ENCODE measurements around the gene ACTN1.

Gene ACTN1

DNA sequence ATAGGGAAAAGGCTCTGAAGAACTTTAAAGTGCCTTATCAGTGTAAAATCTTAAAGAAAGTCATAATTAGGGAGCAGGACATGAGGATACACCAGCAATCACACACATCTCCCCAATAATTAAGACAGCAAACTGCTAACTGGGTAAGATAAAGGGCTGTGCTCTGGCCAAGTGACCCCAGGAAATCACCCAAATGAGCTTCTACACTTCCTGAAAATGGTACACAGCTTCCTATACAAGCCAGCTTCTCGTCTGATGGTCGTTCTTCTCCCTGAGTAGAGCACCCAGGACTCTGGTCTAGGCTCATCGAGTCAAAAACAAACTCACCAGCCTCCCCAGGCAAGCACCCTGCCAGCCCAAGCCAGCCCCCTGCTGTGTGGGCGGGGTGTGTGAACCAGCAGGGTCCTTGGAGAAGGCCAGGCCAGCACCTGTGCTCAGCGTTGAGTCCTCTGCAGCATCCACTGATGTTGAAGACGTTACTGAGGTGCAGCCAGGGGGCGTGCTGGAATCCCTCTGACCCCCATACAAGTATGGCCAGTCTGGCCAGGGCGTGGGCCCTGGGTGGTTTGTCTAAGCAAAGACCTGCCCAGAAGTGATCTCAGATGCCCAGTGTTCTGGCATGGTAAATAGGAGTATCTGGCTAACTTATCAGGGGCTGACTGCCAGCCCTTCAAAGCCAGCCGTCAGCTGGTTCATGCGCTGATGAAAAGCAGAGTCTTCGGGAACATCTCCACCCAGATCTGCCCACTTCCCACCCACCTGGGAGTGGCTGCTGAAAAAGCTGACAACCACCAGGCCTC, 41.4 kb downstream of the ACTN1 start:
- no peak for DNase-seq (ENCODE audit: low spot score)

DNA sequence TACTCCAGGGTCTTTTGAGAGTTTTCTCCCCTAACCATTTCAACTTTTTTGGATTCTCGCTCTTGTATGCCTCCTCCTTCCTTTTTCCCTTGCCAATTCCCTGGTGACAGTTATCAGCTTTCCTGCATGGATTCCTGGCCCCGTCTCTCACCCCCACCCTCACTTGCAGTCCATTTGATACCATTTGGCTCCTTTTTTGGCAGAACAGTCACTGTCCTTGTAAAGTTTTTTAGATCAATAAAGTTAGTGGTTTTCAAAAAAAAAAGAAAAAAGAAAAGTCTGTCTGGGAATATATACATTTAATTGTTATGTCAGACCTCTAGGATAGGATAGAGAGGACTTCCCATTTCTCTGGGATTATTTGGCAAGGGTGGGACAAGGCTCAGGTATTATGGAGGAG, 42.1 kb downstream of the ACTN1 start:
- DNase-seq (ENCODE audit: low spot score) (no peak), FAIRE-seq (no peak)

More for the DNA sequence above, 41.4 kb downstream of the ACTN1 start:
- no peak for FAIRE-seq

DNA sequence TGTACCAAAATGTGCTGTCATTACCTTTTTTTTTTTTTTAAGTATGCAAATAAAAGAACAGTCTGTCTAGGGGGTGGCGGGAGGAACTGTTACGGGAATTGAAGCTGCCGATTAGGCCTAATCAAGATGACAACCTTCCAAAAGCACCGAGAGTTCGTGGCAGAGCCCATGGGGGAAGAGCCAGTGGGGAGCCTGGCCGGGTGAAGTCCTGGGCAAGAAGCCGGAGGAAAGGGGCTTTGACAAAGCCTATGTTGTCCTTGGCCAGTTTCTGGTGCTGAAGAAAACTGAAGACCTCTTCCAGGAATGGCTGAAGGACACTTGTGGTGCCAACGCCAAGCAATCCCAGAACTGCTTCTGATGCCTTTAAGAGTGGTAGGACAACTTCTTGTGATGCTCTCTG, 42.6 kb downstream of the ACTN1 start:
- FAIRE-seq = no peak
- DNase-seq (ENCODE audit: low spot score) = no peak

- peak; percentile 27 for DNase-seq (ENCODE audit: low spot score)
Observed at GRCh38 chr14:68935761-68936214, 43.3 kb downstream of the ACTN1 start.

GRCh38 chr14:68934066-68934465, 45.0 kb downstream of the ACTN1 start:
- FAIRE-seq (no peak), DNase-seq (ENCODE audit: low spot score) (no peak)

More at GRCh38 chr14:68935761-68936214, 43.3 kb downstream of the ACTN1 start:
- no peak for FAIRE-seq

GRCh38 chr14:68932686-68933085, 46.4 kb downstream of the ACTN1 start:
- DNase-seq (ENCODE audit: low spot score) = no peak

DNA sequence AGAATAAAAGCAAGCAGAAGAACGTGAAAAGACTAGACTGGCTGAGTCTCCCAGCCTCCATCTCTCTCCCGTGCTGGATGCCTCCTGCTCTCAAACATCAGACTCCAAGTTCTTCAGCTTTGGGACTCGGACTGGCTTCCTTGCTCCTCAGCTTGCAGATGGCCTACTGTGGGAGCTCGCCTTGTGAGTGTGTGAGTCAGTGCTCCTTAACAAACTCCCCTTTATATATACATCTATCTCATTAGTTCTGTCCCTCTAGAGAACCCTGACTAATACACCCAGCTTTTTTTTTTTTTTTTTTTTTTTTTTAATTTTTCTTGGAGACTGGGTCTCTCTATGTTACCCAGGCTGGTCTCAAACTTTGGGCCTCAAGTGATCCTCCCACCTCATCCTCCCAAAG, 46.9 kb downstream of the ACTN1 start:
- DNase-seq (ENCODE audit: low spot score) = no peak
- FAIRE-seq = no peak

More at GRCh38 chr14:68932686-68933085, 46.4 kb downstream of the ACTN1 start:
- no peak for FAIRE-seq

DNA sequence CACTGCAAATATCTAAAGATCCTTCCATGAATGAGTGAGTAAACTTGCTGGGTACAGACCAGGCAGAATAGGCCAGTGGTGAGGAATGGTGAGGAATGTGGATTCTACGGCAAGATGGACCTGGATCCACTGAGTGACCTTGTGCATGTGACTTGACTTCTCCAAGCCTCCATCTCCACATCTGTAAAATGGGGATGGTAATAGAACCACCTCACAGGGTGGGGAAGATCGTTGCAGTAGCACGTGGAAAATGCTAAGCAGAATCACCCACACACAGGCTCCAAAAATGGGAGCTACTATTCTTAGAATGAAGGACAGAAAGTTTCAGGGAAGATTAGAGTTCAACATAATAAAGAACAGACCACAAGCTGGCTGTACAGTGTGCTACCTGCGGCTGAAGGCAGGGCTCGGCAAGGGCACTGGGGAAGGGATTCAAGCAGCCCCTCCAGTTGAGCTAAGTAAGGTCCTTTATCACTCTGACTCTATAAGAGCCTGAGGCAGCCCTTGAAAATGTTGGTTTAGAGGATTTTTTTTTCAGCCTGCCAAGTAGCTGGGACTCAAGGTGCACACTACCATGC, 47.5 kb downstream of the ACTN1 start:
- no peak for DNase-seq (ENCODE audit: low spot score)
- no peak for FAIRE-seq

DNA sequence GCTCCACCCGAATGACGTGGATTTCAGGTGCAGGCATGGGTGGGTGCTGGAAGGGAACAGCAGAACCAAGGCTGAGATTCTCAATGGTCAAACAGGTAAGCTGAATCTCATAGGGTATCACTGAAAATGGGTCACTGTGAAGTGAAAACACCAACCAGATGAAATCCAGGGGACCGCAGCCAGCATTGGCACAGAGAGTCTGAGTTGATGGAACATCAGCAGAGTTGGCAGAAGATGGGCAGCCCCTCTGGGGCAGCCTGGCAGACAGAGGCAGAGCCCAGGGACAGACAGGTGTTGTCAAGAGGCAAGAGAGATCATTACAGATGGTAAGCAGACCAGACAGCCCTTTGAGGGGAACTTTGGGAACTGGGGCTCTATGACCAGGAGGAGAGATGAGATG, 48.0 kb downstream of the ACTN1 start:
- FAIRE-seq (no peak), DNase-seq (ENCODE audit: low spot score) (no peak)

- DNase-seq (ENCODE audit: low spot score) (no peak), FAIRE-seq (no peak)
Observed at GRCh38 chr14:68929623-68930307, 49.3 kb downstream of the ACTN1 start.

DNA sequence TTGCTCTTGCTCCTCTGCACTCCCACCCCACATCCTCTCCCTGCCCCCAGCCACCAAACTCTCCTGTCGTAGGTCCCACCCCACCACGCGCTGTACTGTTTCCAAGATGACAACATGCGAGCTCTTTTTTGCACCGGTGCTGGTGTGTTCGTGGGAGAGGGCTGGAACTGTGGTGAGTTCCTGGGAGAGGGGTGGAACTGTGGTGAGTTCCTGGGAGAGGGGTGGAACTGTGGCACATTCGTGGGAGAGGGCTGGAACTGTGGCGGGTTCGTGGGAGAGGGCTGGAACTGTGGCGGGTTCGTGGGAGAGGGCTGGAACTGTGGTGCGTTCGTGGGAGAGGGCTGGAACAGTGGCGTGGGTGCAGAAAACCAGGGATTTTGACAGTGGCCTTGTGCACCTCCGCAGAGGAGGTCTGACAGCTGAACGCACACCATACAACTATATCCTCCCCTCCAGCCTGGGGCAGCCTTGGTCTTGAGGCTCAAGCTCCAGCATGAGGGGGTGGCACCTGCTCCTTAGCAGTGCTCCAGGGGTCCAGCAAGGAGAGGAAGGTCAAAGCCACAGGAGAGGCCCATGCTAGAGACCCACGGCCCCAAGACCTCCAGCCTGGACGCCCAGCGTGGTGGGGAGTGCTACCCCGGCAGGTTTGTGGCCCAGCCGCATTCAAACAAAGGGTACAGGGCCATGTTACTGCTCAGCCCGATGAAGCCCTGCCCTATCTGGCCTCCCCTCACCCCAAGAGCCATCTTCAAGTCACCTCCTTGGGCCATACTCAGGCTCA, 50.1 kb downstream of the ACTN1 start:
- no peak for FAIRE-seq
- no peak for DNase-seq (ENCODE audit: low spot score)

DNA sequence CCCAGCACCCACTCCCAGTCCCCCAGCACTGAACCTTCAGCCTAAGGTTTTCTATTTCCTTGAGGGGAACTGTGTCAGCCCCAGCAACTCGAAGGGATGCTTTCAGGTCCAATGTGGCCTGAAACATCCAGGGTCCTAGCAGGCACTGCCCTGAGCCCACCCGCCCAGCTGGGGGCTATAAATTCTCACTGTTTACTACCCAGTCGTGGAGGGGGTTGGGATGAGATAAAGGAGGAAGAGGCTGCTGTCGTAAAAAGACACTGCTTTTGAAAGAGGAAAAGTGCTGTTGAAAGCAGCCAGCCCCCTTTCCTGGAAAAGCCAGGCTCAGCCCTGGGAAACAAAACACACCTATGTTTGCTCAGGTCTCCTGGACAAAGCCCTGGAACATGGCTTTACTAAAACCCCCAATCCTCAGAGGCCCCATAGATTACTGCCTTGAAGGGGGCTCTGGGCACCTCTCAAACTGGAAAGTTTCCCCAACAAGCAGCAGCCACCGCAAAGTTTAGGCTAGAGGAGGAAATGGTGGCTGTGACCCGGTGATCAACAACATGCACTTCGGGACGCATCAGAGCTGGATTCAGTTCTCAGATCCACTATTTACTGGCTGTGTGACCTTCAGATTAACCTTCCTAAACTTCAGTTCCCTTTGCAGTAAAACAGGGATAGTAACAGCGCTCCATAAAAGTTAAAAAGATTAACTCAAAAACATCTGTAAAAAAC, 51.0 kb downstream of the ACTN1 start:
- FAIRE-seq (no peak), DNase-seq (ENCODE audit: low spot score) (no peak)

DNA sequence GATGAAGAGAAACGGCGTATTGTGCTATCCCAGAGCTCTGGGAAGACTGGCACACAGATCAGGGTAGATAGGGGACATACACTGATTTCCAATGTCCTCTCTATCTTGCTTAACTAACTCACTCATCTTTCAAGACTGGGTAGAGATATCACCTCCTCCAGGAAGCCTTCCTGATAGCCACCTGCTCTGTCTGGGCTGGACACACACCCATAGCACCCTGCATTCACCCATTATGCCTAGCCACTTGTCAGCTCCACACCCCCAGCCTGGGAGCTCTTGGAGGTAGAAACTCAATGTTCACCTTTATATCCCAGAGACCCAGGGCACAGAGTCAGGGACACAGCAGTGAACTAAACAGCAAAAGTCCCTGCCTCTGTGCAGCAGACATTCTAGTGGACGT, 52.0 kb downstream of the ACTN1 start:
- no peak for FAIRE-seq
- DNase-seq (ENCODE audit: low spot score) = no peak

GRCh38 chr14:68926236-68926635, 52.9 kb downstream of the ACTN1 start:
- DNase-seq (ENCODE audit: low spot score) (no peak), FAIRE-seq (no peak)

GRCh38 chr14:68925373-68925772, 53.7 kb downstream of the ACTN1 start:
- DNase-seq (ENCODE audit: low spot score) (no peak), FAIRE-seq (no peak)

- no peak for DNase-seq (ENCODE audit: low spot score)
- no peak for FAIRE-seq
Observed at GRCh38 chr14:68924186-68925158, 54.6 kb downstream of the ACTN1 start.

DNA sequence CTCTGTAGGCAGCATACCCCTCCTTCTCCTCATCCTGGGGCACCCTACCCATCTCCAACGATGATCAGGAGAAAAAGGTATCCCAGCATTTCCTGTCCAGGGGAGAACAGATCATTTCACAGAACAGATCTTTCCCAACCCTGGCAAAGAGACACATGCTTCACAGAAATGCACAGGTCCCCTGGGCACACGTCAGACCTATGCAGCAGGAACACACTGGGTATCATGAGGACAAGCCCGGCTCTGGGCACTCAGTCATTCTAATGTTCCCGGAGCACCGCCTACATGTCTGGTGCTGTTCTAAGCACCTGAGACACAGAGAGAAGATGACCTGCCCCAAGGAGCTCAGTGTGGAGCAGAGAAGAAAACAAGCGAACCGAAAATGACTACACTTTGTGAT, 56.2 kb downstream of the ACTN1 start:
- FAIRE-seq (no peak), DNase-seq (ENCODE audit: low spot score) (no peak)

DNA sequence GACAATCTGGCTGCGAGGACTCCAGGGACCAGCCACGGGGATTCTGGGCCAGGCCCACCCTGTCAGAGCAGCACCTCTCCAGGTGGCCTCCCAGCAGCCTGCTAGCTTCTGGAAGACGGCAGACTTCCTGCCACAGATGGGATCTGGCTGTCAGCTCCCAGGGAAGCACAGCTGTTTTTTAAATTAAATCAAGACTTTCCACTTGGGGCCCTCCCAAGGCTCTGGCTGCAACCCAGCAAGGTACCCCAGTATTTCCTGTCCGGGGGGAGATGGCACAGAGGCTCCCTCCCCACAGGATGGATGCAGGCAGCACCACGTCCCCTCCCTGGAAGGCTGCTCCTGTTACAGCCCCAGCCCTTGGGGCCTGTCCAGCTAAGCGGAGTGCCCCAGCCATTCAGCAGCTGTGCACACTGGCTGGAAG, 56.9 kb downstream of the ACTN1 start:
- DNase-seq (ENCODE audit: low spot score) = no peak
- no peak for FAIRE-seq

DNA sequence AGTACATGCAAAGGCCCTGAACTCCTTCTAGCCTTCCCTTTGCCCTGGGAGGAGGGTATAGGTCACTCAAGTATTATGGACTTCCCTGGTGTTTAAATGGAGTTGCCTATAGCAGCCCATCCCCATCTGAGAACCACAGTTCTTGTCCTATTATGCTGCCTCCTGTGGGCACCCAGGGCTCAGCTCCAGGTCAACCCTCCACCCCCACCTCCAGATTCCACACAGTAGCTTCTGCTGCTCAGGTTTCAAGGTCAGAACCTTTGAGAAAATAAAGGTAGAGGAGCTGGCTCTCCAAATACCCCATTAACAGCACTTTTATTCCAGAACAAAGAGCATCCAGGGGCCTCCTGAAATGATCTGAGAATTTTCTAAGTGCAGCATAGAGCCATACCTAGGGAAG, 57.4 kb downstream of the ACTN1 start:
- DNase-seq (ENCODE audit: low spot score) = no peak
- FAIRE-seq = no peak

DNA sequence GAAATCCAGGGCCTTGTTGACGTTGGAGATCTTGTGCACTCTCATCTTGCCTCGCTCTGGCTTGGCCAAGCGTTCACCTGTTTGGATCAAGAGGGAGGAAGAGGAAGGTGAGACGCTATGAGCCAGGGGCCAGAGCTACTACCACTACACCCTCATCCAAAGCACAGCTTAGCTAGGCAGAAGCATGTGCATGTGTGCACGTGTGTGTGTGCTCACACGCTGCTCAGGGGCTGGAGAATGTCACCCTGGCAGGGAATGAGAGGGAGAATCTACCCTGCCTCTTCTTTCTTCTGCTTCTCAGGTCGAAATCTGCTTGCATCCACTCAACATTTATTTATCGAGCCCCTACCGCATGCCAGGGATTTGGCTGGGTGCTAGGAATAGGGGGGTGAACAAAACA, 58.1 kb downstream of the ACTN1 start:
- no peak for FAIRE-seq
- DNase-seq (ENCODE audit: low spot score) = no peak
